Gastrocnemius medialis (tissue), 4 donors: ENCODE data around the gene POLR3A. TPM values are rescaled to one million over a fixed set of nuclear protein-coding genes. Genes with fewer than 3 reads are reported as not detected.

ENCODE experiments used
- ATAC-seq, 2 donors: fragments of 150-250 bp; one replicate each; pipeline ENCODE4 v1.9.1; 2016
- DNase-seq, 2 donors: peaks; one replicate each; pipeline ENCODE4 v3.0.0-alpha.2; 2019
- H3K27ac ChIP-seq, 4 donors: fragments of 200-600 bp; sonication (generic); 1 replicate in 1 of 4; 2 replicates in 3 of 4; pipeline ENCODE4 v1.5.1; 2016 to 2018; ENCODE audit warnings: mild to moderate bottlenecking in 2 of 4, moderate library complexity in 1 of 4
- H3K27me3 ChIP-seq, 3 donors: fragments of 200-600 bp; sonication (generic) in 2 of 3; 1 replicate in 1 of 3; 2 replicates in 2 of 3; pipeline versions ENCODE4 v1.5.1 to v1.6.0; 2016 to 2019; ENCODE audit warnings: mild to moderate bottlenecking in 1 of 3, moderate library complexity in 1 of 3
- H3K36me3 ChIP-seq, 2 donors: fragments of 200-600 bp; sonication (generic) in 1 of 2; one replicate each; pipeline ENCODE4 v1.5.1; 2017 to 2018
- H3K4me1 ChIP-seq, 2 donors: fragments of 200-600 bp; sonication (generic) in 1 of 2; one replicate each; pipeline ENCODE4 v1.5.1; 2016 to 2017; ENCODE audit warnings: mild to moderate bottlenecking in 2 of 2
- H3K4me3 ChIP-seq, 4 donors: fragments of 200-600 bp; sonication (generic) in 3 of 4; 1 replicate in 1 of 4; 2 replicates in 3 of 4; pipeline ENCODE4 v1.5.1; 2016 to 2019; ENCODE audit warnings: mild to moderate bottlenecking in 2 of 4
- H3K9me3 ChIP-seq, 3 donors: fragments of 200-600 bp; sonication (generic) in 2 of 3; 1 replicate in 1 of 3; 2 replicates in 2 of 3; pipeline ENCODE4 v1.5.1; 2016 to 2019
- POLR2A ChIP-seq, 2 donors: fragments of 450-650 bp; IDR thresholded peaks; one replicate each; pipeline ENCODE4 v1.6.1; 2017; ENCODE audit warnings: antibody characterized with exemption in 2 of 2, mild to moderate bottlenecking in 2 of 2, moderate library complexity in 2 of 2
- in situ Hi-C, 4 donors: fragments of 200-750 bp; cut with MboI; loops; one replicate each; pipeline versions ENCODE4 v1.15.0 to v1.8.0; 2017; ENCODE audit warnings: low sequenced_read_pairs in 4 of 4
- intact Hi-C: fragments of 100-400 bp; cut with DNase I; formaldehyde crosslinking; loops from one replicate; pipeline ENCODE4 v1.15.1; 2023; ENCODE audit warnings: low total_unique reads
- total RNA-seq, 4 donors: library from RNA; depleted of rRNA; stranded (reverse); fragments of >200 nt; gene quantifications; one replicate each; pipeline versions ENCODE4 v1.1.0 to v1.2.3, GENCODE V29; 2016
- TF ChIP-seq, protein P1 (sequence below), 5 experiments: fragments of 450-650 bp in 3 of 5; fragments of 200-600 bp in 2 of 5; sonication (generic) in 2 of 5; IDR thresholded peaks in 4 of 5; conservative IDR thresholded peaks in 1 of 5; 1 replicate in 4 of 5; 2 replicates in 1 of 5; pipeline ENCODE4 v1.5.1; 2016 to 2019; ENCODE audit warnings: antibody characterized with exemption in 5 of 5, mild to moderate bottlenecking in 3 of 5, moderate library complexity in 3 of 5

POLR3A gene
- total RNA-seq, 4 donors from 2014 or later = 11.0 to 17.4 (median 15.5) TPM

- Histone ChIP-seq H3K4me3 (no peak overlapping the region), H3K4me1 (peaks cover 20 to 36% of the 10 kb centered on the region in 2 donors), H3K27ac (peak overlapping the region; percentile 34 to 95 (median 90)), H3K27me3 (no peaks in the 10 kb centered on the region), H3K36me3 (no peaks in the 10 kb centered on the region), H3K9me3 (no peaks in the 10 kb centered on the region)
- DNase-seq (no peak), ATAC-seq (no peak)
- TF ChIP-seq, protein P1, sequence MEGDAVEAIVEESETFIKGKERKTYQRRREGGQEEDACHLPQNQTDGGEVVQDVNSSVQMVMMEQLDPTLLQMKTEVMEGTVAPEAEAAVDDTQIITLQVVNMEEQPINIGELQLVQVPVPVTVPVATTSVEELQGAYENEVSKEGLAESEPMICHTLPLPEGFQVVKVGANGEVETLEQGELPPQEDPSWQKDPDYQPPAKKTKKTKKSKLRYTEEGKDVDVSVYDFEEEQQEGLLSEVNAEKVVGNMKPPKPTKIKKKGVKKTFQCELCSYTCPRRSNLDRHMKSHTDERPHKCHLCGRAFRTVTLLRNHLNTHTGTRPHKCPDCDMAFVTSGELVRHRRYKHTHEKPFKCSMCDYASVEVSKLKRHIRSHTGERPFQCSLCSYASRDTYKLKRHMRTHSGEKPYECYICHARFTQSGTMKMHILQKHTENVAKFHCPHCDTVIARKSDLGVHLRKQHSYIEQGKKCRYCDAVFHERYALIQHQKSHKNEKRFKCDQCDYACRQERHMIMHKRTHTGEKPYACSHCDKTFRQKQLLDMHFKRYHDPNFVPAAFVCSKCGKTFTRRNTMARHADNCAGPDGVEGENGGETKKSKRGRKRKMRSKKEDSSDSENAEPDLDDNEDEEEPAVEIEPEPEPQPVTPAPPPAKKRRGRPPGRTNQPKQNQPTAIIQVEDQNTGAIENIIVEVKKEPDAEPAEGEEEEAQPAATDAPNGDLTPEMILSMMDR (IDR thresholded peaks at IDR 0.05 in 4 of 5, conservative IDR thresholded peaks at IDR 0.05 in 1 of 5) = no peak
- TF ChIP-seq POLR2A (IDR thresholded peaks at IDR 0.05) = no peak
- intact Hi-C loops = no loop called here
- in situ Hi-C loops = no loop called here
Measured at GRCh38 chr10:77969114-77969513, 60.2 kb downstream of the POLR3A start.

GRCh38 chr10:77967611-77968022, 61.7 kb downstream of the POLR3A start:
- H3K27me3 ChIP-seq = no peaks in the 10 kb centered on the region
- peaks cover 13 to 22% of the 10 kb centered on the region in 2 donors for H3K4me1 ChIP-seq
- H3K36me3 ChIP-seq = no peaks in the 10 kb centered on the region
- no peak overlapping the region for H3K27ac ChIP-seq
- no peak overlapping the region for H3K4me3 ChIP-seq
- DNase-seq (no peak), ATAC-seq (no peak)
- intact Hi-C loops (no loop called here), in situ Hi-C loops (no loop called here)
- H3K9me3 ChIP-seq = no peaks in the 10 kb centered on the region
- TF ChIP-seq, protein P1 (IDR thresholded peaks at IDR 0.05 in 4 of 5, conservative IDR thresholded peaks at IDR 0.05 in 1 of 5) = no peak
- TF ChIP-seq POLR2A (IDR thresholded peaks at IDR 0.05) = no peak

- H3K9me3 ChIP-seq = no peaks in the 10 kb centered on the region
- intact Hi-C loops (no loop called here), in situ Hi-C loops (no loop called here)
- no peak overlapping the region for H3K4me3 ChIP-seq
- H3K27me3 ChIP-seq = no peaks in the 10 kb centered on the region
- DNase-seq (no peak), ATAC-seq (no peak)
- no peak for TF ChIP-seq POLR2A (IDR thresholded peaks at IDR 0.05)
- TF ChIP-seq, protein P1 (IDR thresholded peaks at IDR 0.05 in 4 of 5, conservative IDR thresholded peaks at IDR 0.05 in 1 of 5) = no peak
- H3K27ac ChIP-seq = no peak overlapping the region
- H3K36me3 ChIP-seq = no peaks in the 10 kb centered on the region
- H3K4me1 ChIP-seq = no peaks in the 10 kb centered on the region
Measured at GRCh38 chr10:77965294-77965693, 64.0 kb downstream of the POLR3A start.

DNA sequence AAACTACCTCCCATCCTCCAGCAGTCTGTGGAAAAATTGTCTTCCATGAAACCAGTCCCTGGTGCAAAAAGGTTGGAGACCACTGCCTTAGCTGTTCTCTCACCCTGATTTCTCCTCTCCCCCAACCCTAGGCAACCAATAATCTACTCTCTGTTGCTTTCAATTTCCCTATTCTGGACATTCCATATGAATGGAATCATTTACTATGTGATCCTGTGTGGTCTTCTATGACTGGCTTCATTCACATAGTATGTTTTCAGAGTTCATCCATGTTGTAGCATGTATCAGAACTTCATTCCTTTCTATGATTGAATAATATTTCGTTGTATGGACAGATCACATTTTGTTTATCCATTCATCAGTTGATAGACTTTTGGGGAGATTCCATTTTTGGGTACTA, 64.5 kb downstream of the POLR3A start:
- no peaks in the 10 kb centered on the region for H3K36me3 ChIP-seq
- no peak for TF ChIP-seq POLR2A (IDR thresholded peaks at IDR 0.05)
- TF ChIP-seq, protein P1 (IDR thresholded peaks at IDR 0.05 in 4 of 5, conservative IDR thresholded peaks at IDR 0.05 in 1 of 5) = no peak
- no peak overlapping the region for H3K27ac ChIP-seq
- ATAC-seq (no peak), DNase-seq (no peak)
- in situ Hi-C loops (no loop called here), intact Hi-C loops (no loop called here)
- H3K4me1 ChIP-seq = no peaks in the 10 kb centered on the region
- no peaks in the 10 kb centered on the region for H3K9me3 ChIP-seq
- H3K27me3 ChIP-seq = no peaks in the 10 kb centered on the region
- no peak overlapping the region for H3K4me3 ChIP-seq

DNA sequence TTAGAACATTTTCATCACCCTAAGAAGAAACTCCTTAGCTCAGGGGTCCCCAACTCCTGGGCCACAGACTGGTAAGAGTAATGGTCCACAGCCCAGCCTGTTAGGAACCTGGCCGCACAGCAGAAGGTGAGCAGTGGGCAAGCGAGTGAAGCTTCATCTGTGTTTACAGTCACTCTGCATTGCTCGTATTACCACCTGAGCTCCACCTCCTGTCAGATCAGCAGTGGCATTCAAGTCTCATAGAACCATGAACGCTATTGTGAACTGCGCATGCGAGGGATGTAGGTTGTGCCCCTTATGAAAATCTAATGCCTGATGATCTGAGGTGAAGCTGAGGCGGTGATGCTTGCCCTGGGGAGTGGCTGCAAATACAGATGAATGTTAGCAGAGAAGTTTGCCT, 65.4 kb downstream of the POLR3A start:
- intact Hi-C loops (no loop called here), in situ Hi-C loops (no loop called here)
- Histone ChIP-seq H3K27me3 (no peaks in the 10 kb centered on the region), H3K4me3 (no peak overlapping the region), H3K36me3 (no peaks in the 10 kb centered on the region), H3K9me3 (no peaks in the 10 kb centered on the region), H3K4me1 (no peaks in the 10 kb centered on the region), H3K27ac (no peak overlapping the region)
- TF ChIP-seq, protein P1 (IDR thresholded peaks at IDR 0.05 in 4 of 5, conservative IDR thresholded peaks at IDR 0.05 in 1 of 5) = no peak
- no peak for TF ChIP-seq POLR2A (IDR thresholded peaks at IDR 0.05)
- DNase-seq (no peak), ATAC-seq (no peak)
